Gastrocnemius medialis (tissue), 4 donors: ENCODE data around the gene PROCA1. TPM values are rescaled to one million over a fixed set of nuclear protein-coding genes. Genes with fewer than 3 reads are reported as not detected.

Experiments used
- ATAC-seq, 2 donors: fragments of 150-250 bp; one replicate each; pipeline ENCODE4 v1.9.1; 2016
- DNase-seq, 2 donors: peaks; one replicate each; pipeline ENCODE4 v3.0.0-alpha.2; 2019
- H3K27ac ChIP-seq, 4 donors: fragments of 200-600 bp; sonication (generic); 1 replicate in 1 of 4; 2 replicates in 3 of 4; pipeline ENCODE4 v1.5.1; 2016 to 2018; ENCODE audit warnings: mild to moderate bottlenecking in 2 of 4, moderate library complexity in 1 of 4
- H3K27me3 ChIP-seq, 3 donors: fragments of 200-600 bp; sonication (generic) in 2 of 3; 1 replicate in 1 of 3; 2 replicates in 2 of 3; pipeline versions ENCODE4 v1.5.1 to v1.6.0; 2016 to 2019; ENCODE audit warnings: mild to moderate bottlenecking in 1 of 3, moderate library complexity in 1 of 3
- H3K36me3 ChIP-seq, 2 donors: fragments of 200-600 bp; sonication (generic) in 1 of 2; one replicate each; pipeline ENCODE4 v1.5.1; 2017 to 2018
- H3K4me1 ChIP-seq, 2 donors: fragments of 200-600 bp; sonication (generic) in 1 of 2; one replicate each; pipeline ENCODE4 v1.5.1; 2016 to 2017; ENCODE audit warnings: mild to moderate bottlenecking in 2 of 2
- H3K4me3 ChIP-seq, 4 donors: fragments of 200-600 bp; sonication (generic) in 3 of 4; 1 replicate in 1 of 4; 2 replicates in 3 of 4; pipeline ENCODE4 v1.5.1; 2016 to 2019; ENCODE audit warnings: mild to moderate bottlenecking in 2 of 4
- H3K9me3 ChIP-seq, 3 donors: fragments of 200-600 bp; sonication (generic) in 2 of 3; 1 replicate in 1 of 3; 2 replicates in 2 of 3; pipeline ENCODE4 v1.5.1; 2016 to 2019
- POLR2A ChIP-seq, 2 donors: fragments of 450-650 bp; IDR thresholded peaks; one replicate each; pipeline ENCODE4 v1.6.1; 2017; ENCODE audit warnings: antibody characterized with exemption in 2 of 2, mild to moderate bottlenecking in 2 of 2, moderate library complexity in 2 of 2
- in situ Hi-C, 4 donors: fragments of 200-750 bp; cut with MboI; loops; one replicate each; pipeline versions ENCODE4 v1.15.0 to v1.8.0; 2017; ENCODE audit warnings: low sequenced_read_pairs in 4 of 4
- intact Hi-C: fragments of 100-400 bp; cut with DNase I; formaldehyde crosslinking; loops from one replicate; pipeline ENCODE4 v1.15.1; 2023; ENCODE audit warnings: low total_unique reads
- total RNA-seq, 4 donors: library from RNA; depleted of rRNA; stranded (reverse); fragments of >200 nt; gene quantifications; one replicate each; pipeline versions ENCODE4 v1.1.0 to v1.2.3, GENCODE V29; 2016
- TF ChIP-seq, protein P1 (sequence below), 5 experiments: fragments of 450-650 bp in 3 of 5; fragments of 200-600 bp in 2 of 5; sonication (generic) in 2 of 5; IDR thresholded peaks in 4 of 5; conservative IDR thresholded peaks in 1 of 5; 1 replicate in 4 of 5; 2 replicates in 1 of 5; pipeline ENCODE4 v1.5.1; 2016 to 2019; ENCODE audit warnings: antibody characterized with exemption in 5 of 5, mild to moderate bottlenecking in 3 of 5, moderate library complexity in 3 of 5

PROCA1 gene
- total RNA-seq, 4 donors from 2014 or later = 0.42 to 1.6 (median 0.49) TPM; not detected in 1

DNA sequence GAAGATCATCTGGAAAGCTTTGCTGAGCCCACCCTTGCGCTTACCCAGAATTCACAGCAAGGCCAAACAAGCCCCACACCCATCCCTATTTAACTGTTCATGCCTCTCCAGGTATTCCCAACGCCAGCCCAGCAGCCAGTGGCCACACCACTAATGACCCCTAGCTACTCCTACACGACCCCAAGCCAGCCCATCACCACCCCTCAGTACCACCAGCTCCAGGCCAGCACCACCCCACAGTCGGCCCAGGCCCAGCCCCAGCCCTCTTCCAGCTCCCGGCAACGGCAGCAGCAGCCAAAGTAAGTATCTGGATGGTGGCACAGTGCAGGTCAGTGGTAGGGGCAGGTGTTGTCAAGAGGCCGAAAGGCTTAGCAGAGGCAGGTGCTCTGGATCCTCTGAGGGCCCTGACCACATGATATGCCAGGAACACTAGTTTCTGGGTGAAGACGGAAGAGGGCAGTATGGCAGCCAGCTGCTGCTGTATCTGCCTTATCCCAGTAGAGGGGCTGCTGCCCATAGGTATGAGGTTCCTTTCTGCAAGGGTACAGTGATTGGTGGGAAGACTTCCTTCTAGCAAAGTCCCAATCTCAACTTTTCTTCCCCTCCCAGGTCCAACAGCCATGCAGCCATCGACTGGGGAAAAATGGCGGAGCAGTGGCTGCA is 10.7 kb downstream of the PROCA1 start:
- no peak overlapping the region for H3K4me3 ChIP-seq
- in situ Hi-C loops = no loop called here
- H3K9me3 ChIP-seq = no peaks in the 10 kb centered on the region
- TF ChIP-seq POLR2A (IDR thresholded peaks at IDR 0.05) = no peak
- TF ChIP-seq, protein P1, sequence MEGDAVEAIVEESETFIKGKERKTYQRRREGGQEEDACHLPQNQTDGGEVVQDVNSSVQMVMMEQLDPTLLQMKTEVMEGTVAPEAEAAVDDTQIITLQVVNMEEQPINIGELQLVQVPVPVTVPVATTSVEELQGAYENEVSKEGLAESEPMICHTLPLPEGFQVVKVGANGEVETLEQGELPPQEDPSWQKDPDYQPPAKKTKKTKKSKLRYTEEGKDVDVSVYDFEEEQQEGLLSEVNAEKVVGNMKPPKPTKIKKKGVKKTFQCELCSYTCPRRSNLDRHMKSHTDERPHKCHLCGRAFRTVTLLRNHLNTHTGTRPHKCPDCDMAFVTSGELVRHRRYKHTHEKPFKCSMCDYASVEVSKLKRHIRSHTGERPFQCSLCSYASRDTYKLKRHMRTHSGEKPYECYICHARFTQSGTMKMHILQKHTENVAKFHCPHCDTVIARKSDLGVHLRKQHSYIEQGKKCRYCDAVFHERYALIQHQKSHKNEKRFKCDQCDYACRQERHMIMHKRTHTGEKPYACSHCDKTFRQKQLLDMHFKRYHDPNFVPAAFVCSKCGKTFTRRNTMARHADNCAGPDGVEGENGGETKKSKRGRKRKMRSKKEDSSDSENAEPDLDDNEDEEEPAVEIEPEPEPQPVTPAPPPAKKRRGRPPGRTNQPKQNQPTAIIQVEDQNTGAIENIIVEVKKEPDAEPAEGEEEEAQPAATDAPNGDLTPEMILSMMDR (IDR thresholded peaks at IDR 0.05 in 4 of 5, conservative IDR thresholded peaks at IDR 0.05 in 1 of 5) = no peak
- peaks cover 8 to 89% of the 10 kb centered on the region in 2 donors for H3K36me3 ChIP-seq
- no peak for ATAC-seq
- no peaks in the 10 kb centered on the region for H3K4me1 ChIP-seq
- intact Hi-C loops = no loop called here
- no peak for DNase-seq
- no peak overlapping the region for H3K27ac ChIP-seq
- no peaks in the 10 kb centered on the region for H3K27me3 ChIP-seq

DNA sequence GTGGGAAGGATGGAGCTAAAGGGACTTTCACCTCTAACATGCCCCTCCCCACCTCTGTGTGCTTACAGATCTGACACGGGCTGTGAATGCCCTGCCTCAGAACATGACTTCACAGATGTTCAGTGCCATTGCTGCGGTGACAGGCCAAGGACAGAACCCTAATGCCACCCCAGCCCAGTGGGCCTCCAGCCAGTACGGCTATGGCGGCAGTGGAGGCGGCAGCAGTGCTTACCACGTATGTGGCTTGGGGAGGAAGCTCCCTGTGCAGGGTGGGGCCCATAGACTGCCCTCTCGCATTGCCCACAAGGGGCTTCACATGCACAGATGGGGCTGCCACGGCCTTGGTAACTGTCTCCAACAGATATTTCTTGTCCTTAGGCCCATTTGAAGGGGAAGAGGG is 11.4 kb downstream of the PROCA1 start:
- TF ChIP-seq, protein P1 (IDR thresholded peaks at IDR 0.05 in 4 of 5, conservative IDR thresholded peaks at IDR 0.05 in 1 of 5) = no peak
- no peak for TF ChIP-seq POLR2A (IDR thresholded peaks at IDR 0.05)
- Histone ChIP-seq H3K4me1 (no peaks in the 10 kb centered on the region), H3K36me3 (peaks cover 8 to 96% of the 10 kb centered on the region in 2 donors), H3K27me3 (no peaks in the 10 kb centered on the region), H3K27ac (no peak overlapping the region), H3K9me3 (no peaks in the 10 kb centered on the region), H3K4me3 (no peak overlapping the region)
- DNase-seq = no peak
- intact Hi-C loops = no loop called here
- no peak for ATAC-seq
- in situ Hi-C loops = no loop called here

DNA sequence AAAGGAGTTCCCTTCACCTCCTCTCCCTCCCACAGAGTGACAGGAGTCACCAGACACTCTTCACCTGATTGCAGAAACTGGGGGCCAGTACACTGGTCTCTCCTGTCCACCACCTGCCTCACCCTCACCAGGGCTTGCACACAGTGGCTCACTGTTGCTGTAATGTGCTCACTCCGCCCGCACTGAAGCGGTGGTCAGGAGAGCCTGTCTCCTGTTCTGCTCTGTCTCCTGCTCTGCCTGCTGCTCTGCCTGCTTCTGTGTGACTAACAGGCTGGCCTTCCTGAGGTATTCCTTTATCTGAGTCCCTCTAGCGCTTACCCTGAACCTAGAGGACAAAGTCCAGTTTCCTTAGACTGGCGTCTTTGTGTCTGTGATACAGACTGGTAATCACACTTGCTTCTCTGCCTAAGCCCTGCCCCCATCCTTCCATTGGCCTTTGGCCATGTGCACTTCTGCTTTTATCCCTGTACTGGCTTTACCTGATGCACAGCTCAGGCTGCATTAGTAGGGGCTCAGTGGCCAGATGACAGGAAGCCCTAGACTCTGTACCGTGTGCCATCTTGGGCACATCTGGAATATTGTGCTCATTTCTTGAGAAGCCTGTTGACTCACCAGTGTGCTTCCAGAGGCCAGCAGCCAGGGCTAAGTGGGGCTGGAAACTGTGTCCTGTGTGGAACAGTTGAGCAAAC is 13.3 kb downstream of the PROCA1 start:
- Histone ChIP-seq H3K9me3 (no peaks in the 10 kb centered on the region), H3K4me3 (no peak overlapping the region), H3K4me1 (no peaks in the 10 kb centered on the region), H3K27me3 (no peaks in the 10 kb centered on the region), H3K36me3 (peaks cover 8 to 100% of the 10 kb centered on the region in 2 donors), H3K27ac (no peak overlapping the region)
- DNase-seq = no peak
- in situ Hi-C loops (no loop called here), intact Hi-C loops (no loop called here)
- TF ChIP-seq, protein P1 (IDR thresholded peaks at IDR 0.05 in 4 of 5, conservative IDR thresholded peaks at IDR 0.05 in 1 of 5) = no peak
- TF ChIP-seq POLR2A (IDR thresholded peaks at IDR 0.05) = no peak
- ATAC-seq = no peak

DNA sequence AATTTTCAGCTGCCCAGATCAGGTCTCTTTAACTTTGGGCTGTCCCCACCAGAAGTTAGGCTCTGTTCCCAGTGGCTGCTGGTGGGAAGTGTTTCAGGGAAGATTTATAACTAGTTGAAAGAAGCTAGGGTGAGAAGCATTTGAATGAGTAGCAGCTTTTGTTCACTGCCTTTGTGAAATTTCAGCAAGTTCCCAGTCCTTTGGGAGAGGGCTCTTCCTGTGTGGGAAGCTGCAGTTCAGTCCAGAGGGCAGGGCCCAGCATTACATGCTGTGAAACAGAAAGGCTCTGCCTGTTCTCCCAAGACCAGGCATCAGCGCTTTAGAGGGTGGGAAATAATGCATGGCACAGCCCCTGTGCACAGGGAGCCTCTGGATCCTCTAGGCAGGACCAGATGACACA is 17.8 kb downstream of the PROCA1 start:
- Histone ChIP-seq H3K9me3 (no peaks in the 10 kb centered on the region), H3K4me3 (no peak overlapping the region), H3K4me1 (no peaks in the 10 kb centered on the region), H3K27ac (no peak overlapping the region), H3K36me3 (peaks cover 19 to 96% of the 10 kb centered on the region in 2 donors), H3K27me3 (no peaks in the 10 kb centered on the region)
- TF ChIP-seq, protein P1 (IDR thresholded peaks at IDR 0.05 in 4 of 5, conservative IDR thresholded peaks at IDR 0.05 in 1 of 5) = no peak
- no peak for TF ChIP-seq POLR2A (IDR thresholded peaks at IDR 0.05)
- intact Hi-C loops = no loop called here
- in situ Hi-C loops = no loop called here
- ATAC-seq (no peak), DNase-seq (no peak)
